Measurements from ENCODE around the gene PTPRN2. TPM values are rescaled to one million over a fixed set of nuclear protein-coding genes. Genes with fewer than 3 reads are reported as not detected.

Gene PTPRN2
- total RNA-seq, 1 donor from 2014 or later = 2.4 TPM

DNA sequence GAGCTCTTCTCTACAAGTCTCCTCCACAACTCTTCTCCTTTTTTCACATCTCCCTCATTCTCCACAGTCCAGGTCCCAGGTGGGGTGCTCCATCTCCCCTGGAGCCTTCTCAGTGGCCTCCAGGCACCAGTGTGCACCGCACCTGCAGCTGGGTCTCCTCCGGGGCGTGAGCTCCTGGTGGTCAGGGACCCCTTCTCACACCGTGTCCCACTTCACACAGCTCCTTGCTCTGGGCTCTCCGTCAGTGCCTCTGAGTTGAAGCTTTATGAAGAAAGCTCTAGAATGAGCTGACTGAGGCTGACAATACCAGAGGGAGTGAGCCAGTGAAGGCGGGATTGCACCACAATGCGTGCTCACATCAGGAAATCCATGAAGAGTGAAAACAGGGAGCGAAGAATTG, 960.6 kb downstream of the PTPRN2 start:
- DNase-seq (ENCODE audit: low read depth) = no peak
- H3K36me3 ChIP-seq (ENCODE audit: control insufficient read depth, insufficient read depth, low read length) = no peaks in the 10 kb centered on the region
- H3K4me3 ChIP-seq (ENCODE audit: low read depth, low read length) = no peak overlapping the region
- no peaks in the 10 kb centered on the region for H3K27me3 ChIP-seq (ENCODE audit: control insufficient read depth, insufficient read depth, low read length)
- TF ChIP-seq, protein P1, sequence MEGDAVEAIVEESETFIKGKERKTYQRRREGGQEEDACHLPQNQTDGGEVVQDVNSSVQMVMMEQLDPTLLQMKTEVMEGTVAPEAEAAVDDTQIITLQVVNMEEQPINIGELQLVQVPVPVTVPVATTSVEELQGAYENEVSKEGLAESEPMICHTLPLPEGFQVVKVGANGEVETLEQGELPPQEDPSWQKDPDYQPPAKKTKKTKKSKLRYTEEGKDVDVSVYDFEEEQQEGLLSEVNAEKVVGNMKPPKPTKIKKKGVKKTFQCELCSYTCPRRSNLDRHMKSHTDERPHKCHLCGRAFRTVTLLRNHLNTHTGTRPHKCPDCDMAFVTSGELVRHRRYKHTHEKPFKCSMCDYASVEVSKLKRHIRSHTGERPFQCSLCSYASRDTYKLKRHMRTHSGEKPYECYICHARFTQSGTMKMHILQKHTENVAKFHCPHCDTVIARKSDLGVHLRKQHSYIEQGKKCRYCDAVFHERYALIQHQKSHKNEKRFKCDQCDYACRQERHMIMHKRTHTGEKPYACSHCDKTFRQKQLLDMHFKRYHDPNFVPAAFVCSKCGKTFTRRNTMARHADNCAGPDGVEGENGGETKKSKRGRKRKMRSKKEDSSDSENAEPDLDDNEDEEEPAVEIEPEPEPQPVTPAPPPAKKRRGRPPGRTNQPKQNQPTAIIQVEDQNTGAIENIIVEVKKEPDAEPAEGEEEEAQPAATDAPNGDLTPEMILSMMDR (IDR thresholded peaks at IDR 0.05; ENCODE audit: insufficient read depth, low read length, poor library complexity, severe bottlenecking) = no peak

- no peaks in the 10 kb centered on the region for H3K27me3 ChIP-seq (ENCODE audit: control insufficient read depth, insufficient read depth, low read length)
- TF ChIP-seq, protein P1 (IDR thresholded peaks at IDR 0.05; ENCODE audit: insufficient read depth, low read length, poor library complexity, severe bottlenecking) = no peak
- no peaks in the 10 kb centered on the region for H3K36me3 ChIP-seq (ENCODE audit: control insufficient read depth, insufficient read depth, low read length)
- no peak for DNase-seq (ENCODE audit: low read depth)
- no peak overlapping the region for H3K4me3 ChIP-seq (ENCODE audit: low read depth, low read length)
Measured at GRCh38 chr7:157625973-157626742, 961.5 kb downstream of the PTPRN2 start.

DNA sequence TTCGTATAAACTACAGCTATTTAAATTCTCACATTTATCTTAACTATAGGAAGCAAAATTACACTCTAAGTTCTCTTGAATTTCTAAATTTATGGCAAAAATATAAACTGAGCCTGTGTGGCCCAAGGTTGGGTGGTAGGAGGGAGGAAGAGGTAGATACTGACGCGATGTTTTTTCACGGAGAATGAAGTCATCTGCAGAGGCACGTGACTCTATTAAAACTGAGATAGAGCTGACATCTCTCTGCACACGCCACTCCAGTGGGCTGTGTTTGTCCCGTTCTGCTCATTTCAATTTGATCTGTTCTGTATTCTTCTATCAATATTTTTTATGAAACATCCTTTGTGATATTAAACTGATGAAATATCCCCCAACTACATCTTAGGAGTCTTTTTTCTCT, 964.1 kb downstream of the PTPRN2 start:
- TF ChIP-seq, protein P1 (IDR thresholded peaks at IDR 0.05; ENCODE audit: insufficient read depth, low read length, poor library complexity, severe bottlenecking) = no peak
- H3K36me3 ChIP-seq (ENCODE audit: control insufficient read depth, insufficient read depth, low read length) = no peaks in the 10 kb centered on the region
- no peak overlapping the region for H3K4me3 ChIP-seq (ENCODE audit: low read depth, low read length)
- DNase-seq (ENCODE audit: low read depth) = no peak
- no peaks in the 10 kb centered on the region for H3K27me3 ChIP-seq (ENCODE audit: control insufficient read depth, insufficient read depth, low read length)

DNA sequence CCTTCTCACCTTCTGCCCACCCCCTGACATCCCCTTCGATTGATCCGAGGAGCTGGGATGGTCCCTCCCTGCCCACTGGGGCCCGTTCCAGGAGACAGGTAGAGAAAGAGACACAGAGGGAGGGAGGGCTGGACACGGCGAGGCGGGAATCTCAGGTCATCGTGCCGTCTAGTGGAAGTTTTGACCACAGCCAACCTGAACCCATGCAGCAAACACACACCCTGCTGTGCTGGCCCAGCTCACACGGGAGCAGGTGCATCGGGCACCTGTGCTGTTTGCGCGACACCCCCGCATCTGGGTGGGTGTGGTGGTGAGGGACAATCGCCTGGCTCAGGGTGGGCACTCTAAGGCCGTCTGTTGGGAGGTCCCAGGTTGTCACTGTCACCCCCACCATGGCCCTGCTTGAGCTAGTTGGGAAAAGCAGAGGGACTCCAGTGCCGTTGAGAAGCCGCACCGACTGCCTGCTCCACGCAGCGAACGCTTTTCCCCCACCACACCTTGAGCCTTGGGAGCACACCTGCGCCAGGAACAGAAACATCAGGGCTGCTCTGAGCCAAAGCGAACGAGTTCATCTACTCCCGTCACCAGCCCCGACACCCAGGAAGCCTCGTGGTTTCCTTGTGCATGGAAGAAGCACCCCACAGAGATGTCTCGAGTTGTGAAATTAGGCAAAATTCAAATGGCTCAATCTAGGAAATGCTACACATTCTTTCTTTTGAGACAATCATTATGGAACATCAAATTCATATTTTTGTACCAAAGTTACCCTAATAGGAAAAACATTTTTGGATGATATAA, 965.0 kb downstream of the PTPRN2 start:
- Histone ChIP-seq H3K27me3 (ENCODE audit: control insufficient read depth, insufficient read depth, low read length) (no peaks in the 10 kb centered on the region), H3K4me3 (ENCODE audit: low read depth, low read length) (no peak overlapping the region), H3K36me3 (ENCODE audit: control insufficient read depth, insufficient read depth, low read length) (no peaks in the 10 kb centered on the region)
- TF ChIP-seq, protein P1 (IDR thresholded peaks at IDR 0.05; ENCODE audit: insufficient read depth, low read length, poor library complexity, severe bottlenecking) = no peak
- no peak for DNase-seq (ENCODE audit: low read depth)

GRCh38 chr7:157622000-157622399, 965.6 kb downstream of the PTPRN2 start:
- Histone ChIP-seq H3K4me3 (ENCODE audit: low read depth, low read length) (no peak overlapping the region), H3K36me3 (ENCODE audit: control insufficient read depth, insufficient read depth, low read length) (no peaks in the 10 kb centered on the region), H3K27me3 (ENCODE audit: control insufficient read depth, insufficient read depth, low read length) (no peaks in the 10 kb centered on the region)
- TF ChIP-seq, protein P1 (IDR thresholded peaks at IDR 0.05; ENCODE audit: insufficient read depth, low read length, poor library complexity, severe bottlenecking) = no peak
- DNase-seq (ENCODE audit: low read depth) = no peak

Data from kidney epithelial cell (primary cell).